HCT116 (cell line): ENCODE results near the gene RAB37. TPM values are rescaled to one million over a fixed set of nuclear protein-coding genes. Genes with fewer than 3 reads are reported as not detected.

Source experiments
- ATAC-seq: fragments of 200-7000 bp; cut with Tn5 transposase; 2 replicates; pipeline ENCODE4 v1.9.1; 2020; ENCODE audit warnings: mild to moderate bottlenecking, moderate library complexity
- BruUV-seq: library from RNA; stranded (reverse); fragments of 400-500 nt; replicated peaks from 2 replicates; lab custom pipeline; 2021; lab: Mats Ljungman, UMichigan
- CTCF ChIA-PET: fragments of 300-600 bp; sonication (Branson Sonifier 250); formaldehyde crosslinking; loops from one replicate; lab custom pipeline; 2021; ENCODE audit warnings: antibody characterized with exemption; lab: Charles Lee
- POLR2A ChIA-PET: fragments of 300-600, 350-600 bp; sonication (Branson Sonifier 250); formaldehyde crosslinking; loops from one replicate; lab custom pipeline; 2021; ENCODE audit warnings: antibody characterized with exemption; lab: Charles Lee
- RAD21 ChIA-PET, 2 experiments: fragments of 300-600 bp; sonication (Branson Sonifier 250); formaldehyde crosslinking; loops; one replicate each; lab custom pipeline; 2023; ENCODE audit warnings: low total read pairs in 2 of 2; ENCODE audit not compliant: uncharacterized antibody in 2 of 2, unreplicated experiment in 2 of 2, low non-redundant PET in 1 of 2; lab: Charles Lee
- DNase-seq: peaks from one replicate; pipeline ENCODE4 v3.0.0-alpha.2; 2010; ENCODE audit warnings: low read depth, low spot score
- H2AFZ ChIP-seq: fragments of 200-600 bp; shearing (Covaris generic), sonication (generic); 2 replicates; pipeline ENCODE4 v1.6.1; 2017; ENCODE audit warnings: low read depth, mixed run types, mixed read lengths, antibody characterized with exemption, low read length; ENCODE audit not compliant: poor library complexity, severe bottlenecking
- H3K27ac ChIP-seq: 2 replicates; pipeline ENCODE4 v1.5.1; 2012; ENCODE audit warnings: low read depth, low read length
- H3K27me3 ChIP-seq: fragments of 200-600 bp; sonication (generic); 2 replicates; pipeline ENCODE4 v1.6.1; 2016; ENCODE audit warnings: mixed run types, low read length, mixed read lengths; ENCODE audit not compliant: insufficient read depth
- H3K36me3 ChIP-seq, 2 experiments: fragments of 200-500 bp in 1 of 2; fragments of 200-600 bp in 1 of 2; sonication (Bioruptor generic) in 1 of 2; sonication (generic) in 1 of 2; 2 replicates each; pipeline versions ENCODE4 v1.5.1 to v1.6.1; 2014 to 2016; ENCODE audit warnings: low read length in 2 of 2, inconsistent platforms in 1 of 2, mixed read lengths in 1 of 2, mixed run types in 1 of 2; ENCODE audit not compliant: insufficient read depth in 2 of 2, control insufficient read depth in 1 of 2
- H3K4me1 ChIP-seq, 2 experiments: fragments of 200-600 bp in 1 of 2; sonication (generic) in 1 of 2; 2 replicates each; pipeline versions ENCODE4 v1.5.1 to v1.6.1; 2012 to 2017; ENCODE audit warnings: low read length in 2 of 2, inconsistent platforms in 1 of 2, mild to moderate bottlenecking in 1 of 2, mixed read lengths in 1 of 2, mixed run types in 1 of 2, moderate library complexity in 1 of 2; ENCODE audit not compliant: insufficient read depth in 2 of 2, control insufficient read depth in 1 of 2
- H3K4me2 ChIP-seq: fragments of 200-600 bp; sonication (generic); 2 replicates; pipeline ENCODE4 v1.6.1; 2017; ENCODE audit warnings: mixed run types, low read length, mixed read lengths
- H3K4me3 ChIP-seq, 2 experiments: fragments of 200-600 bp in 1 of 2; sonication (generic) in 1 of 2; replicated peaks in 1 of 2; 2 replicates each; pipeline ENCODE4 v1.5.1; 2011 to 2016; ENCODE audit warnings: low read length in 2 of 2, control low read depth in 1 of 2, low read depth in 1 of 2, mild to moderate bottlenecking in 1 of 2, mixed read lengths in 1 of 2, mixed run types in 1 of 2
- H3K79me2 ChIP-seq: fragments of 200-600 bp; sonication (generic); 2 replicates; pipeline ENCODE4 v1.6.1; 2017; ENCODE audit warnings: mild to moderate bottlenecking, mixed run types, low read length, moderate library complexity, mixed read lengths; ENCODE audit not compliant: insufficient read depth
- H3K9ac ChIP-seq: fragments of 200-600 bp; sonication (generic); 2 replicates; pipeline ENCODE4 v1.6.1; 2016; ENCODE audit warnings: low read length, mixed read lengths
- H3K9me2 ChIP-seq: fragments of 200-600 bp; sonication (generic), shearing (Covaris generic); 2 replicates; pipeline ENCODE4 v1.6.1; 2017; ENCODE audit warnings: mixed run types, mild to moderate bottlenecking, moderate library complexity; ENCODE audit not compliant: insufficient read depth
- H3K9me3 ChIP-seq, 2 experiments: fragments of 200-500 bp in 1 of 2; fragments of 200-600 bp in 1 of 2; sonication (Bioruptor generic) in 1 of 2; sonication (generic) in 1 of 2; 2 replicates each; pipeline ENCODE4 v1.6.1; 2014 to 2017; ENCODE audit warnings: low read length in 2 of 2, mixed read lengths in 2 of 2, inconsistent platforms in 1 of 2, low read depth in 1 of 2, mild to moderate bottlenecking in 1 of 2, mixed run types in 1 of 2, moderate library complexity in 1 of 2; ENCODE audit not compliant: control insufficient read depth in 1 of 2, insufficient read depth in 1 of 2
- H4K20me1 ChIP-seq: fragments of 200-600 bp; sonication (generic), shearing (Covaris generic); 2 replicates; pipeline ENCODE4 v1.6.1; 2017; ENCODE audit warnings: mixed run types, mild to moderate bottlenecking, moderate library complexity; ENCODE audit not compliant: insufficient read depth
- CBX3 ChIP-seq: IDR thresholded peaks from 2 replicates; pipeline ENCODE4 v1.6.1; 2012; ENCODE audit warnings: low read depth
- CEBPB ChIP-seq: IDR thresholded peaks from 2 replicates; pipeline ENCODE4 v1.6.1; 2012; ENCODE audit warnings: low read depth
- EGR1 ChIP-seq: IDR thresholded peaks from 2 replicates; pipeline ENCODE4 v1.6.1; 2012; ENCODE audit warnings: low read depth
- ELF1 ChIP-seq: IDR thresholded peaks from 2 replicates; pipeline ENCODE4 v1.6.1; 2012; ENCODE audit warnings: low read depth, borderline replicate concordance
- FOSL1 ChIP-seq: IDR thresholded peaks from 2 replicates; pipeline ENCODE4 v1.6.1; 2012; ENCODE audit warnings: low read depth
- JUND ChIP-seq: IDR thresholded peaks from 2 replicates; pipeline ENCODE4 v1.6.1; 2012
- MAX ChIP-seq: IDR thresholded peaks from 2 replicates; pipeline ENCODE4 v1.6.1; 2012
- POLR2A ChIP-seq: IDR thresholded peaks from 2 replicates; pipeline ENCODE4 v1.7.0; 2011; ENCODE audit warnings: borderline replicate concordance; ENCODE audit not compliant: insufficient read depth, insufficient read length; ENCODE audit errors: extremely low read depth
- REST ChIP-seq: IDR thresholded peaks from 2 replicates; pipeline ENCODE4 v1.6.1; 2012; ENCODE audit warnings: low read depth
- SIN3A ChIP-seq: IDR thresholded peaks from 2 replicates; pipeline ENCODE4 v1.6.1; 2012; ENCODE audit warnings: low read depth
- SRF ChIP-seq: IDR thresholded peaks from 2 replicates; pipeline ENCODE4 v1.6.1; 2012; ENCODE audit warnings: low read depth
- YY1 ChIP-seq: IDR thresholded peaks from 2 replicates; pipeline ENCODE4 v1.6.1; 2011; ENCODE audit warnings: low read length, low read depth, moderate library complexity, mild to moderate bottlenecking; ENCODE audit not compliant: insufficient replicate concordance; ENCODE audit errors: extremely low read depth
- ZFX ChIP-seq: fragments of 450-650 bp; IDR thresholded peaks from 2 replicates; pipeline ENCODE4 v1.6.1; 2017
- intact Hi-C: fragments of 100-400 bp; cut with micrococcal nuclease; formaldehyde crosslinking; loops from 2 replicates; pipeline ENCODE4 v1.10.0; 2022
- total RNA-seq: library from RNA; stranded (reverse); gene quantifications from one replicate; pipeline ENCODE4 v1.2.1, GENCODE V29; 2021; ENCODE audit not compliant: unreplicated experiment
- TF ChIP-seq, protein P1 (sequence below): IDR thresholded peaks from 2 replicates; pipeline ENCODE4 v1.6.1; 2012
- TF ChIP-seq, protein P2 (sequence below), 3 experiments: fragments of 200-600 bp in 1 of 3; sonication (generic) in 1 of 3; IDR thresholded peaks in 2 of 3; conservative IDR thresholded peaks in 1 of 3; 2 replicates each; pipeline ENCODE4 v1.5.1; 2012 to 2017; ENCODE audit warnings: low read depth in 2 of 3, low read length in 2 of 3, antibody characterized with exemption in 1 of 3, borderline replicate concordance in 1 of 3, control low read depth in 1 of 3, mild to moderate bottlenecking in 1 of 3, mixed read lengths in 1 of 3, mixed run types in 1 of 3, moderate library complexity in 1 of 3; ENCODE audit not compliant: insufficient read depth in 1 of 3

Gene RAB37
- total RNA-seq, 1 experiment from 2014 or later = 8.2 TPM

DNA sequence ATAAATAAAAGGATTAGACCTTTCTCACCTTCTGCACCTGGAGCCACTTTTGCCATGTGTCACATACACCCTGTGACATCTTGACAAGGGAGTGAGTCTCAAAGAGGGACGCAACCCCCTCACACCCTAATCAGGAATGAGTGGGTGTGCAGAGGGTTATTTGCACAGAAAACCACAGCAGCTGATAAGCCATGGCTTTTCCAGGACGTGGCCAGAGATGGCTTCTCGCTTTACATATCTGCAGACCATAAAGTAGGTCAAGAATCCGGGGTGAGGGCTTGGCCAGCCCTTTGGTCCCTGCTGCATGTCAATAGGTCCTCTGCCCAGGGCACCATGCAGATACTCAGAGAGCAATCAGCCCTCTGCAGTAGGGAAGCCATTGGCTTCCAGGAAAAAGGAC, 21.9 kb upstream of the RAB37 start:
- RAD21 ChIA-PET = no interaction called here
- Histone ChIP-seq H3K27me3 (0 out of 2 replicates have a peak, but pooled peaks cover 6% of the 10 kb centered on the region), H4K20me1 (no peaks in the 10 kb centered on the region), H3K9me3 (no peaks in the 10 kb centered on the region), H3K27ac (no peak overlapping the region), H3K4me2 (no peak overlapping the region; the same call in 1 of the 2 replicates), H3K79me2 (no peaks in the 10 kb centered on the region), H3K9me2 (no peaks in the 10 kb centered on the region), H3K4me3 (no peak overlapping the region), H3K9ac (no peak overlapping the region), H3K36me3 (no peaks in the 10 kb centered on the region), H2AFZ (no peak overlapping the region), H3K4me1 (peaks cover 0 to 3% of the 10 kb centered on the region in 2 experiments; a peak in 1 of 4 replicates)
- intact Hi-C loops = no loop called here
- CTCF ChIA-PET = no interaction called here
- ATAC-seq (peak; percentile 24; the same call in 1 of the 2 replicates), DNase-seq (no peak)
- BruUV-seq = no TSS peak
- POLR2A ChIA-PET = no interaction called here
- no peak for TF ChIP-seq EGR1
- TF ChIP-seq, protein P1, sequence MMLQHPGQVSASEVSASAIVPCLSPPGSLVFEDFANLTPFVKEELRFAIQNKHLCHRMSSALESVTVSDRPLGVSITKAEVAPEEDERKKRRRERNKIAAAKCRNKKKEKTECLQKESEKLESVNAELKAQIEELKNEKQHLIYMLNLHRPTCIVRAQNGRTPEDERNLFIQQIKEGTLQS = no peak
- no peak for TF ChIP-seq ZFX
- no peak for TF ChIP-seq POLR2A
- TF ChIP-seq SRF = no peak
- TF ChIP-seq YY1 = no peak
- no peak for TF ChIP-seq ELF1

DNA sequence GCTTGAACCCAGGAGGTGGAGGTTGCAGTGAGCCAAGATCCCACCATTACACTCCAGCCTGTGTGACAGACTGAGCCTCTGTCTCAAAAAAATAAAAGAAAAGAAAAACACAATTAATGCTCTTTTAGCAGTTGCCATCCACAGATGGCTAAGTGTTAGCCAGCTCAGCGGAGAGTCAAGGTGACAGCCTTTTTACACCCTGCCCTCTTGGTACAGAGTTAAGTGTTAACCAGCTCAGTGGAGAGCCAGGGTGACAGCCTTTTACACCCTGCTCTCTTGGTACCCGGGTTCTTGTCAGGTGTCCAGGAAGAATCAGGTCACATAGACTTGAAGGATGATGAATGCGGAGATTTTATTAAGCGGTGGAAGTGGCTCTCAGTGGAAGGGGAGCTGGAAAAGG, 16.6 kb upstream of the RAB37 start:
- CTCF ChIA-PET = interaction anchor here (2.1 kb wide), 1 partner anchor 17 kb away, joined by 7 read pairs; the partner anchor contains the start of gene RAB37
- Histone ChIP-seq H3K9me3 (no peaks in the 10 kb centered on the region), H3K27ac (no peak overlapping the region), H2AFZ (no peak overlapping the region), H3K4me3 (no peak overlapping the region), H3K27me3 (peaks cover 17% of the 10 kb centered on the region; the same call in 1 of the 2 replicates), H4K20me1 (no peaks in the 10 kb centered on the region), H3K4me1 (no peaks in the 10 kb centered on the region), H3K9ac (no peak overlapping the region), H3K36me3 (no peaks in the 10 kb centered on the region), H3K9me2 (no peaks in the 10 kb centered on the region), H3K4me2 (no peak overlapping the region), H3K79me2 (no peaks in the 10 kb centered on the region)
- no TSS peak for BruUV-seq
- ATAC-seq = no peak
- DNase-seq = no peak
- POLR2A ChIA-PET = no interaction called here
- no peak for TF ChIP-seq CBX3
- no peak for TF ChIP-seq MAX
- no peak for TF ChIP-seq YY1
- TF ChIP-seq, protein P2, sequence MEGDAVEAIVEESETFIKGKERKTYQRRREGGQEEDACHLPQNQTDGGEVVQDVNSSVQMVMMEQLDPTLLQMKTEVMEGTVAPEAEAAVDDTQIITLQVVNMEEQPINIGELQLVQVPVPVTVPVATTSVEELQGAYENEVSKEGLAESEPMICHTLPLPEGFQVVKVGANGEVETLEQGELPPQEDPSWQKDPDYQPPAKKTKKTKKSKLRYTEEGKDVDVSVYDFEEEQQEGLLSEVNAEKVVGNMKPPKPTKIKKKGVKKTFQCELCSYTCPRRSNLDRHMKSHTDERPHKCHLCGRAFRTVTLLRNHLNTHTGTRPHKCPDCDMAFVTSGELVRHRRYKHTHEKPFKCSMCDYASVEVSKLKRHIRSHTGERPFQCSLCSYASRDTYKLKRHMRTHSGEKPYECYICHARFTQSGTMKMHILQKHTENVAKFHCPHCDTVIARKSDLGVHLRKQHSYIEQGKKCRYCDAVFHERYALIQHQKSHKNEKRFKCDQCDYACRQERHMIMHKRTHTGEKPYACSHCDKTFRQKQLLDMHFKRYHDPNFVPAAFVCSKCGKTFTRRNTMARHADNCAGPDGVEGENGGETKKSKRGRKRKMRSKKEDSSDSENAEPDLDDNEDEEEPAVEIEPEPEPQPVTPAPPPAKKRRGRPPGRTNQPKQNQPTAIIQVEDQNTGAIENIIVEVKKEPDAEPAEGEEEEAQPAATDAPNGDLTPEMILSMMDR (IDR thresholded peaks at IDR 0.05 in 2 of 3, conservative IDR thresholded peaks at IDR 0.05 in 1 of 3; ENCODE audit: borderline replicate concordance in 1 of 3, insufficient read depth in 1 of 3, low read depth in 2 of 3, low read length in 2 of 3) = no peak
- no peak for TF ChIP-seq CEBPB
- TF ChIP-seq SRF = no peak
- TF ChIP-seq REST = no peak
- no peak for TF ChIP-seq SIN3A
- TF ChIP-seq JUND = no peak
- no peak for TF ChIP-seq FOSL1
- intact Hi-C loops = no loop called here
- RAD21 ChIA-PET = no interaction called here
